Caco-2 (cell line): ENCODE measurements around the gene FAS. TPM values are rescaled to one million over a fixed set of nuclear protein-coding genes. Genes with fewer than 3 reads are reported as not detected.

ENCODE experiments used
- BruUV-seq: library from RNA; stranded (reverse); fragments of 400-500 nt; replicated peaks from 2 replicates; lab custom pipeline; 2021; lab: Mats Ljungman, UMichigan
- CTCF ChIA-PET: fragments of 300-600 bp; sonication (Branson Sonifier 250); formaldehyde crosslinking; loops from one replicate; lab custom pipeline; 2022; ENCODE audit warnings: antibody characterized with exemption; lab: Charles Lee
- POLR2A ChIA-PET: fragments of 300-600 bp; sonication (Branson Sonifier 250); formaldehyde crosslinking; loops from one replicate; lab custom pipeline; 2022; ENCODE audit warnings: antibody characterized with exemption; lab: Charles Lee
- DNase-seq, 2 experiments: peaks; one replicate each; pipeline versions ENCODE4 v3.0.0 to v3.0.0-alpha.2; 2020 to 2022
- H3K27me3 ChIP-seq: replicated peaks from 2 replicates; pipeline ENCODE4 v1.6.0; 2011; ENCODE audit warnings: low read length; ENCODE audit not compliant: control insufficient read depth, insufficient read depth
- H3K36me3 ChIP-seq: 2 replicates; pipeline ENCODE4 v1.5.1; 2011; ENCODE audit warnings: low read length; ENCODE audit not compliant: control insufficient read depth, insufficient read depth
- H3K4me1 ChIP-seq: fragments of 250-450 bp; sonication (Bioruptor Pico); 2 replicates; pipeline ENCODE4 v1.5.1; 2020; ENCODE audit warnings: mild to moderate bottlenecking
- H3K4me3 ChIP-seq: 2 replicates; pipeline ENCODE4 v1.5.1; 2011; ENCODE audit warnings: low read depth, mild to moderate bottlenecking, control low read depth, low read length
- H3K9me3 ChIP-seq: fragments of 250-450 bp; sonication (Bioruptor Pico); 2 replicates; pipeline ENCODE4 v1.5.1; 2020; ENCODE audit warnings: mild to moderate bottlenecking, moderate library complexity
- H3K27ac Mint-ChIP-seq: one replicate; pipeline ENCODE4 v1.8.0; 2022; ENCODE audit warnings: mixed read lengths; ENCODE audit not compliant: unreplicated experiment
- H3K27me3 Mint-ChIP-seq: one replicate; pipeline ENCODE4 v1.8.0; 2022; ENCODE audit warnings: mixed read lengths; ENCODE audit not compliant: insufficient read depth, unreplicated experiment
- H3K36me3 Mint-ChIP-seq: one replicate; pipeline ENCODE4 v1.8.0; 2022; ENCODE audit warnings: mild to moderate bottlenecking, mixed read lengths; ENCODE audit not compliant: insufficient read depth, unreplicated experiment
- H3K4me1 Mint-ChIP-seq: one replicate; pipeline ENCODE4 v1.8.0; 2022; ENCODE audit warnings: low read depth, mixed read lengths; ENCODE audit not compliant: unreplicated experiment
- H3K4me3 Mint-ChIP-seq: one replicate; pipeline ENCODE4 v1.8.0; 2022; ENCODE audit warnings: mild to moderate bottlenecking, moderate library complexity, mixed read lengths; ENCODE audit not compliant: unreplicated experiment
- H3K9me3 Mint-ChIP-seq: one replicate; pipeline ENCODE4 v1.8.0; 2022; ENCODE audit warnings: mixed read lengths; ENCODE audit not compliant: unreplicated experiment
- intact Hi-C: fragments of 100-400 bp; cut with micrococcal nuclease; formaldehyde crosslinking; loops from one replicate; pipeline ENCODE4 v1.10.0; 2022; ENCODE audit not compliant: unreplicated experiment
- total RNA-seq: library from RNA; stranded (reverse); gene quantifications from 2 replicates; pipeline ENCODE4 v1.2.3, GENCODE V29; 2022
- TF ChIP-seq, protein P1 (sequence below), 2 experiments: fragments of 200-600 bp in 1 of 2; IDR thresholded peaks; 1 replicate in 1 of 2; 2 replicates in 1 of 2; pipeline versions ENCODE4 v1.5.1 to v1.8.0; 2011 to 2022; ENCODE audit warnings: antibody characterized with exemption in 1 of 2, control low read depth in 1 of 2, inconsistent platforms in 1 of 2, low read depth in 1 of 2, low read length in 1 of 2, mild to moderate bottlenecking in 1 of 2, moderate library complexity in 1 of 2; ENCODE audit not compliant: insufficient read depth in 1 of 2, severe bottlenecking in 1 of 2, unreplicated experiment in 1 of 2

FAS gene
- total RNA-seq, 1 experiment from 2014 or later = not detected

DNA sequence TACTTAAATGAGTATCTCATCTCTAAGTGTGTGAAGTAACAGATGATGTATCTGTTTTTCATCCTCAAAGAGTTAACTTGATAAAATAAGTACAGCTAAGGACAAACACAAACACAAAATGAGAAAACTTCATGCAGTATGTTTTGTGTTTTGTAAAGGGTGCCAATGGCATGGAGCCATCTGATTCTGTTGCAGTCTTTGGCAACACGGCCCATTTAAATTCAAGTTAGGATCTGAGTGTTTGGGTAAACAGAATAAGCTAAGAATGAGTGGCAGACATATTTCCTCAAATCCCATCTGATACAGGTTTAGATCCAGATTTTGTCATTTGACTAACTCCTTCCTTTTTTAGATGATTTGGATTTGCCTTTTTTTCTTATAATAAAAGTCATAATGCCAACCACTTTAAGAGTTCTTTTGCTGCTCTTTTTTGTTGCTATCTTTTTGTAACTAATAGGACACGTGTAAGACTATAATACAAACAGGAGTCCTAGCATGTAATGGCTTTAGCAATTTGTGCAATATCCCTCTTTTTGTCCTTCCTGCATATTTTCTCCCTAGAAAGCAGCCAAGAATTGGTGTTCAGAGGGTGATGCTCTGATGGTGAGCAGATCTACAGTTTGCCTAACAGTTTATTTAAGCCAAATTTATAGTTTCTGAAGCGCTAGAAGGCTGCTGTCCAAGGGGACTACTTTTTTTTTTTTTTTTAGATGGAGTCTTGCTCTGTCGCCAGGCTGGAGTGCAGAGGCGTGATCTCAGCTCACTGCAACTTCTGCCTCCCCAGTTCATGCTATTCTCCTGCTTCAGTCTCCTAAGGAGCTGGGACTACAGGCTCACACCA lies 19.2 kb upstream of the FAS start:
- TF ChIP-seq, protein P1, sequence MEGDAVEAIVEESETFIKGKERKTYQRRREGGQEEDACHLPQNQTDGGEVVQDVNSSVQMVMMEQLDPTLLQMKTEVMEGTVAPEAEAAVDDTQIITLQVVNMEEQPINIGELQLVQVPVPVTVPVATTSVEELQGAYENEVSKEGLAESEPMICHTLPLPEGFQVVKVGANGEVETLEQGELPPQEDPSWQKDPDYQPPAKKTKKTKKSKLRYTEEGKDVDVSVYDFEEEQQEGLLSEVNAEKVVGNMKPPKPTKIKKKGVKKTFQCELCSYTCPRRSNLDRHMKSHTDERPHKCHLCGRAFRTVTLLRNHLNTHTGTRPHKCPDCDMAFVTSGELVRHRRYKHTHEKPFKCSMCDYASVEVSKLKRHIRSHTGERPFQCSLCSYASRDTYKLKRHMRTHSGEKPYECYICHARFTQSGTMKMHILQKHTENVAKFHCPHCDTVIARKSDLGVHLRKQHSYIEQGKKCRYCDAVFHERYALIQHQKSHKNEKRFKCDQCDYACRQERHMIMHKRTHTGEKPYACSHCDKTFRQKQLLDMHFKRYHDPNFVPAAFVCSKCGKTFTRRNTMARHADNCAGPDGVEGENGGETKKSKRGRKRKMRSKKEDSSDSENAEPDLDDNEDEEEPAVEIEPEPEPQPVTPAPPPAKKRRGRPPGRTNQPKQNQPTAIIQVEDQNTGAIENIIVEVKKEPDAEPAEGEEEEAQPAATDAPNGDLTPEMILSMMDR (IDR thresholded peaks at IDR 0.05; ENCODE audit: insufficient read depth in 1 of 2, low read depth in 1 of 2, low read length in 1 of 2, severe bottlenecking in 1 of 2, unreplicated experiment in 1 of 2) = no peak
- no TSS peak for BruUV-seq
- Histone ChIP-seq H3K27me3 (no peaks in the 10 kb centered on the region), H3K9me3 (no peaks in the 10 kb centered on the region), H3K4me1 (peaks cover 5% of the 10 kb centered on the region; the same call in 1 of the 2 replicates), H3K4me3 (no peak overlapping the region), H3K36me3 (no peaks in the 10 kb centered on the region)
- Mint-ChIP-seq H3K36me3 (no peaks in the 10 kb centered on the region), H3K4me1 (no peaks in the 10 kb centered on the region), H3K27ac (no peak overlapping the region), H3K27me3 (peaks cover 10% of the 10 kb centered on the region), H3K9me3 (no peaks in the 10 kb centered on the region), H3K4me3 (no peak overlapping the region)
- intact Hi-C loops = no loop called here
- ChIA-PET CTCF (no interaction called here), POLR2A (no interaction called here)
- no peak for DNase-seq

- CTCF ChIA-PET = no interaction called here
- no peaks in the 10 kb centered on the region for H3K4me1 Mint-ChIP-seq
- H3K36me3 Mint-ChIP-seq = no peaks in the 10 kb centered on the region
- TF ChIP-seq, protein P1 (IDR thresholded peaks at IDR 0.05; ENCODE audit: insufficient read depth in 1 of 2, low read depth in 1 of 2, low read length in 1 of 2, severe bottlenecking in 1 of 2, unreplicated experiment in 1 of 2) = no peak
- H3K36me3 ChIP-seq = no peaks in the 10 kb centered on the region
- intact Hi-C loops = no loop called here
- no TSS peak for BruUV-seq
- H3K9me3 Mint-ChIP-seq = no peaks in the 10 kb centered on the region
- H3K27ac Mint-ChIP-seq = no peak overlapping the region
- H3K9me3 ChIP-seq = no peaks in the 10 kb centered on the region
- H3K4me1 ChIP-seq = peaks cover 5% of the 10 kb centered on the region; the same call in 1 of the 2 replicates
- H3K4me3 Mint-ChIP-seq = no peak overlapping the region
- no peak for DNase-seq
- POLR2A ChIA-PET = no interaction called here
- peaks cover 11% of the 10 kb centered on the region for H3K27me3 Mint-ChIP-seq
- no peaks in the 10 kb centered on the region for H3K27me3 ChIP-seq
- H3K4me3 ChIP-seq = no peak overlapping the region
Observed at GRCh38 chr10:88974012-88974411, 16.6 kb upstream of the FAS start.

DNA sequence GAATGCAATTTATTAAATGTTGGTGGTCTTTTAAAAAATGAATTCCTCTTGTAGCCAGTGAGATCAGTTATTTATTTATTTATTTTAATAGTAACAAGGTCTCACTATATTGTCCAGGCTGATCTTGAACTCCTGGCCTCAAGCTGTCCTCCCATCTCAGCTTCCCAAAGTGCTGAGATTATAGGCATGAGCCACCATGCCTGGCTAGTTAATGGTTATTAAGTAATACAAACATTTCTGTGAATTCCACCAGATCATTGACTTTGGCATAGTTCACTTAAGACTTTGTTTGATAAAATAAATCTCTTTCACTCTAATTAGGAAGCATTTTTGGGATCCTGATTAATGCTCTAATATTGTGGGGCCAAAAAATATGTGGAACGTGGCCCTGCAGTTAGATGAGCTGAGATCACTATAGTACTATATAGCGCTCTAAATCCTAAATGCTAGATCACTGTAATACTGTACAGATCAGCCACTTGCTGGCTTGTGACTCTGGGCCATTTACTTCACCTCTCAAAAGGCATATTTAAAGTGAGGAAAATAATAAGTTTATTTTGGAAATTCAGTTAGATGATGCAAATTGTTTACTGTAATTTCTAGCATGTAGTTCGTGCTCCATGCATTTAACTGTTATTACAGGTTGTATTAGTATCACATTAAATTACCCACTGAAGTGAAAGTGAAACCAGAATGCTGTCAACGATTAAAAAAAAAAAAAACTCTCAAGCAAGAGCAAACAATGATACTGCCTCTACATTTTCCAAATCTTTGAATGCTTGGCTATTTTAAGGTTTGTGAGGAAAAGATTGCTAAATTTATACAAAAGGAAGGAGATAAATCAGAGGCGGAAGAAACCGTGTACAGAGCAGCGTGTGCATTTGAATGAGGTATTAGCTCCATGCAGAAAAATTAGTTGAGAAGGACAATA lies 15.9 kb upstream of the FAS start:
- POLR2A ChIA-PET = no interaction called here
- Histone ChIP-seq H3K36me3 (no peaks in the 10 kb centered on the region), H3K27me3 (no peaks in the 10 kb centered on the region), H3K4me1 (peaks cover 5% of the 10 kb centered on the region; the same call in 1 of the 2 replicates), H3K4me3 (no peak overlapping the region), H3K9me3 (no peaks in the 10 kb centered on the region)
- Mint-ChIP-seq H3K36me3 (no peaks in the 10 kb centered on the region), H3K4me3 (peak overlapping the region; percentile 45), H3K27me3 (peaks cover 10% of the 10 kb centered on the region), H3K4me1 (no peaks in the 10 kb centered on the region), H3K9me3 (no peaks in the 10 kb centered on the region), H3K27ac (peak overlapping the region; percentile 44)
- no TSS peak for BruUV-seq
- intact Hi-C loops = no loop called here
- no peak for DNase-seq
- TF ChIP-seq, protein P1 (IDR thresholded peaks at IDR 0.05; ENCODE audit: insufficient read depth in 1 of 2, low read depth in 1 of 2, low read length in 1 of 2, severe bottlenecking in 1 of 2, unreplicated experiment in 1 of 2) = no peak
- CTCF ChIA-PET = no interaction called here
